ENCODE measurements around the gene ABCC6. TPM values are rescaled to one million over a fixed set of nuclear protein-coding genes. Genes with fewer than 3 reads are reported as not detected.
"Not testable (repeated sequence)": the region's sequence is repeated elsewhere in the genome, so short reads cannot be mapped to it uniquely, and the experiment has no call there.

ABCC6 gene
- total RNA-seq, 1 experiment from 2014 or later = not detected

- not testable (repeated sequence) for H3K27ac ChIP-seq (ENCODE audit: low read length); H3K4me3 ChIP-seq (ENCODE audit: low read length); H4K20me1 ChIP-seq (ENCODE audit: insufficient read depth, low read depth, low read length); DNase-seq; H3K9ac ChIP-seq (ENCODE audit: low read length); H3K9me3 ChIP-seq (ENCODE audit: low read length); H3K79me2 ChIP-seq (ENCODE audit: low read length); H3K9me2 ChIP-seq (replicated peaks; ENCODE audit: insufficient read depth, low read length); H3K27me3 ChIP-seq (ENCODE audit: low read length); H2AFZ ChIP-seq (ENCODE audit: low read length); H3K4me1 ChIP-seq (ENCODE audit: low read length); H3K4me2 ChIP-seq (ENCODE audit: low read depth, low read length, poor library complexity, severe bottlenecking); H3K36me3 ChIP-seq (ENCODE audit: insufficient read depth, low read length)
Measured at GRCh38 chr16:16213863-16214293, 9.4 kb downstream of the ABCC6 start.

- H3K4me3 ChIP-seq (ENCODE audit: low read length); H3K9me2 ChIP-seq (replicated peaks; ENCODE audit: insufficient read depth, low read length); H3K27me3 ChIP-seq (ENCODE audit: low read length); H3K36me3 ChIP-seq (ENCODE audit: insufficient read depth, low read length); H3K79me2 ChIP-seq (ENCODE audit: low read length); H3K9ac ChIP-seq (ENCODE audit: low read length); H3K4me1 ChIP-seq (ENCODE audit: low read length); H3K9me3 ChIP-seq (ENCODE audit: low read length); H3K27ac ChIP-seq (ENCODE audit: low read length); H4K20me1 ChIP-seq (ENCODE audit: insufficient read depth, low read depth, low read length); H2AFZ ChIP-seq (ENCODE audit: low read length); H3K4me2 ChIP-seq (ENCODE audit: low read depth, low read length, poor library complexity, severe bottlenecking); DNase-seq: not testable (repeated sequence)
Measured at GRCh38 chr16:16211404-16211803, 11.9 kb downstream of the ABCC6 start.

GRCh38 chr16:16208461-16208860 is 14.8 kb downstream of the ABCC6 start:
- DNase-seq; H4K20me1 ChIP-seq (ENCODE audit: insufficient read depth, low read depth, low read length); H2AFZ ChIP-seq (ENCODE audit: low read length); H3K9ac ChIP-seq (ENCODE audit: low read length); H3K4me3 ChIP-seq (ENCODE audit: low read length); H3K79me2 ChIP-seq (ENCODE audit: low read length); H3K27ac ChIP-seq (ENCODE audit: low read length); H3K36me3 ChIP-seq (ENCODE audit: insufficient read depth, low read length); H3K9me3 ChIP-seq (ENCODE audit: low read length); H3K4me2 ChIP-seq (ENCODE audit: low read depth, low read length, poor library complexity, severe bottlenecking); H3K4me1 ChIP-seq (ENCODE audit: low read length); H3K9me2 ChIP-seq (replicated peaks; ENCODE audit: insufficient read depth, low read length); H3K27me3 ChIP-seq (ENCODE audit: low read length): not testable (repeated sequence)

- H3K27me3 ChIP-seq (ENCODE audit: low read length); H3K4me2 ChIP-seq (ENCODE audit: low read depth, low read length, poor library complexity, severe bottlenecking); H2AFZ ChIP-seq (ENCODE audit: low read length); H3K4me3 ChIP-seq (ENCODE audit: low read length); H3K9ac ChIP-seq (ENCODE audit: low read length); DNase-seq; H3K27ac ChIP-seq (ENCODE audit: low read length); H3K79me2 ChIP-seq (ENCODE audit: low read length); H4K20me1 ChIP-seq (ENCODE audit: insufficient read depth, low read depth, low read length); H3K9me3 ChIP-seq (ENCODE audit: low read length); H3K36me3 ChIP-seq (ENCODE audit: insufficient read depth, low read length); H3K9me2 ChIP-seq (replicated peaks; ENCODE audit: insufficient read depth, low read length); H3K4me1 ChIP-seq (ENCODE audit: low read length): not testable (repeated sequence)
Measured at GRCh38 chr16:16207787-16208334, 15.4 kb downstream of the ABCC6 start.

- not testable (repeated sequence) for H3K9me3 ChIP-seq (ENCODE audit: low read length); H4K20me1 ChIP-seq (ENCODE audit: insufficient read depth, low read depth, low read length); H3K4me3 ChIP-seq (ENCODE audit: low read length); H3K27ac ChIP-seq (ENCODE audit: low read length); H3K79me2 ChIP-seq (ENCODE audit: low read length); H3K27me3 ChIP-seq (ENCODE audit: low read length); H3K9ac ChIP-seq (ENCODE audit: low read length); H3K4me2 ChIP-seq (ENCODE audit: low read depth, low read length, poor library complexity, severe bottlenecking); H3K4me1 ChIP-seq (ENCODE audit: low read length); DNase-seq; H3K9me2 ChIP-seq (replicated peaks; ENCODE audit: insufficient read depth, low read length); H2AFZ ChIP-seq (ENCODE audit: low read length); H3K36me3 ChIP-seq (ENCODE audit: insufficient read depth, low read length)
Measured at GRCh38 chr16:16207097-16207786, 16.1 kb downstream of the ABCC6 start.

- H3K4me1 ChIP-seq (ENCODE audit: low read length); H3K79me2 ChIP-seq (ENCODE audit: low read length); H3K4me2 ChIP-seq (ENCODE audit: low read depth, low read length, poor library complexity, severe bottlenecking); H3K27ac ChIP-seq (ENCODE audit: low read length); H2AFZ ChIP-seq (ENCODE audit: low read length); H3K36me3 ChIP-seq (ENCODE audit: insufficient read depth, low read length); DNase-seq; H3K9ac ChIP-seq (ENCODE audit: low read length); H3K27me3 ChIP-seq (ENCODE audit: low read length); H4K20me1 ChIP-seq (ENCODE audit: insufficient read depth, low read depth, low read length); H3K9me3 ChIP-seq (ENCODE audit: low read length); H3K9me2 ChIP-seq (replicated peaks; ENCODE audit: insufficient read depth, low read length); H3K4me3 ChIP-seq (ENCODE audit: low read length): not testable (repeated sequence)
Measured at GRCh38 chr16:16205864-16206263, 17.4 kb downstream of the ABCC6 start.

- H3K9me3 ChIP-seq (ENCODE audit: low read length); H2AFZ ChIP-seq (ENCODE audit: low read length): not testable (repeated sequence)
Measured at GRCh38 chr16:16204552-16204951, 18.7 kb downstream of the ABCC6 start.

GRCh38 chr16:16203494-16203893 is 19.8 kb downstream of the ABCC6 start:
- not testable (repeated sequence) for H2AFZ ChIP-seq (ENCODE audit: low read length); H3K36me3 ChIP-seq (ENCODE audit: insufficient read depth, low read length); H3K4me1 ChIP-seq (ENCODE audit: low read length); H3K27ac ChIP-seq (ENCODE audit: low read length); H3K27me3 ChIP-seq (ENCODE audit: low read length); H3K4me2 ChIP-seq (ENCODE audit: low read depth, low read length, poor library complexity, severe bottlenecking); H3K9me3 ChIP-seq (ENCODE audit: low read length); H3K9me2 ChIP-seq (replicated peaks; ENCODE audit: insufficient read depth, low read length); H3K79me2 ChIP-seq (ENCODE audit: low read length); H3K9ac ChIP-seq (ENCODE audit: low read length); DNase-seq; H3K4me3 ChIP-seq (ENCODE audit: low read length); H4K20me1 ChIP-seq (ENCODE audit: insufficient read depth, low read depth, low read length)

More at GRCh38 chr16:16204552-16204951, 18.7 kb downstream of the ABCC6 start:
- H3K27ac ChIP-seq (ENCODE audit: low read length); H3K4me1 ChIP-seq (ENCODE audit: low read length); H3K27me3 ChIP-seq (ENCODE audit: low read length); H3K4me2 ChIP-seq (ENCODE audit: low read depth, low read length, poor library complexity, severe bottlenecking); H3K36me3 ChIP-seq (ENCODE audit: insufficient read depth, low read length); H4K20me1 ChIP-seq (ENCODE audit: insufficient read depth, low read depth, low read length); DNase-seq; H3K9ac ChIP-seq (ENCODE audit: low read length); H3K9me2 ChIP-seq (replicated peaks; ENCODE audit: insufficient read depth, low read length); H3K4me3 ChIP-seq (ENCODE audit: low read length); H3K79me2 ChIP-seq (ENCODE audit: low read length): not testable (repeated sequence)

Measured in Karpas-422 (cell line).